Measurements from ENCODE around the gene NFKB2.
A peak's percentile ranks its signal among the peaks of the same experiment; 100 is the strongest.

The NFKB2 gene

DNA sequence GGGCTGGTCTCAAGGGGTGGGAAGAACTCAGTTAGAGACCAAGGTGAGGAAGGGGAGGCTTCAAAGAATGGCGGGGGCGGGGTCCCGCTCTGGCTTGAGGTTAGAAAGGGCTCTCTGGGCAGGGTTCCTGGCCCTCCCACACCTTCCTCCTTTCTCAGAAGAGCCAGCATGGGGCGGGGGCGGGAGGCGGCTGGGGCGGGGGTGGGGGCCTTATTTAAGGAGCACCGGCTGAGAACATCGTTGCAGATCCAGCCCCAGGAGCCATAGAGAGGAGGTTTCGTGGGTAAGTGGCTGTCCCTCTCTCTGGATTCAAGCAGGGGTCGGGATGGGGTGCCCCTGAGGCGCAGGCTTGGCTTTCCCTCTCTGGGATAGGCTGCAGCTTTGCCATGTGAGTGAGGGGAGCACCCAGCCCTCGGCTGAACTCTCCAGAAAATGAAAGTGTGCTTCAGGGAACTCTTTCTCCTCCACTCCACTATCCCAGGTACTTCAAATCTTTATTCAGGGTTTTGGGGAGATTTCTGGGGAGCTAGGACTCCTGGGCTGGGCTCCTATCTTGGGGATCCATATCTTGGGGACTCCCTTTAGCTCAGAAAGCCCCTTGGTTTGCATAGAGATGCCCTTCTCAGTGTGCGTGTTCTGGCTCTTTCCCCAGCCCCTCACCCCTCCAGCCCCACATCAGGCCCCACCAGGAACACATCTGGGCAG lies 40.2 kb downstream of the NFKB2 start:
- H3K27ac ChIP-seq = peak overlapping the region in 18 of 21 experiments; percentile 18 to 85 (median 70)

DNA sequence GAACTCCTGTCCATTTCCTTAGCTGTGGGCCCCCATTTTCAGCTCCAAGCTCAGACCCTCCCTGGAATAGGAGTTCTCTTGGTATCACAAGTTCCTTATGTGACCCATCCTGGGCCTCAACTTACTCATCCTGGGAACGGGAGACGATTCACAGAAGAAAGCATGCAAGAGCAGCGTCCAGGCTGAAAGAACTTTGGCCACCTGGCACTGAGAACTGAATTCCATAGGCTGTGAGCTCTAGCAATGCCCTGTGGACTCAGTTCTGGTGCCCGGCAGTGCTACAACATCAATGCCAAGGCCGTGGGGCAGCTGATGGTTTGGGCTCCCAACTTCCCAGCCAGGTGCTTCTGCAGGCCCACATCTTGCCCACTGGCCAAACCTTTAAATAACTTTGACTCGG lies 40.8 kb downstream of the NFKB2 start:
- peak overlapping the region in 7 of 21 experiments; percentile 50 to 85 (median 70) for H3K27ac ChIP-seq
- peak overlapping the region in 3 of 7 experiments; percentile 28 to 40 (median 37) for H3K4me3 ChIP-seq

More for the DNA sequence above, 40.2 kb downstream of the NFKB2 start:
- peak overlapping the region in 5 of 7 experiments; percentile 24 to 40 (median 29) for H3K4me3 ChIP-seq

DNA sequence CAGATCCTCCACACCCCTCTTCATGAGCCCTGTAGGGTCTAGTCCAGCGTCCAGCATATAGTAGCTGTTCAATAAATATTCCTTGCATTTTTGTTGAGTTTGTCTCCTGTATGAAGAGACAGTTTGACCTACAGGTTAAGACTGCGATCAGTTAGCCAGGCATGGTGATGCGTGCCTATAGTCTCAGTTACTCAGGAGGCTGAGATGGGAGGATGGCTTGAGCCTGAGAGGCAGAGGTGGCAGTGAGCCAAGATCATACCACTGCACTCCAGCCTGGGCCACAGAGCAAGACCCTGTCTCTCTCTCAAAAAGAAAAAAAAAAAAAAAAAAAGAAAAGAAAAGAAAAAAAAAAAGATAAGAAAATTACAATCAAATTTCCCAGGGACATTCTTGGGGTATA lies 42.0 kb downstream of the NFKB2 start:
- no peak overlapping the region for H3K27ac ChIP-seq
- H3K4me3 ChIP-seq = peak overlapping the region in 1 of 7 experiments; percentile 40

DNA sequence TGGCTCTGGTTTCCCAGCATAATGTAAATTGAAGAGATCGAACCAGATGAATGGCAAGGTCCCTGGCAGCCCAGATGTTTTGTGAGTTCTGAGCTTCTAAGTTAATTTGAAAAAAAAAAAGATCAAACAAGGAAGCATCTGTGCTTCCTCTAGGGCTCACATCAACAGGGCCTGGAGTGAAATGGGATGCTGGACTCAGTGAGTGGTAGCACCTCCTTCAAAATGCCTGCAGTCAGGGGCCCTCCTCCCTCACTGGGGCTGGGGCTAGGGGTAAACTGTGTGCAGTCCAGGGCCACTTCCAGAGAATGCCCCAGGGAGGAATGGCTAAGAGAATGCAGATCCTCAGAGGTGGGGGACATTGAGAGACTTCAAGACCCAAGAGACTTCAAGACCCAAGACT lies 42.9 kb downstream of the NFKB2 start:
- Histone ChIP-seq H3K4me3 (no peak overlapping the region), H3K27ac (no peak overlapping the region)

DNA sequence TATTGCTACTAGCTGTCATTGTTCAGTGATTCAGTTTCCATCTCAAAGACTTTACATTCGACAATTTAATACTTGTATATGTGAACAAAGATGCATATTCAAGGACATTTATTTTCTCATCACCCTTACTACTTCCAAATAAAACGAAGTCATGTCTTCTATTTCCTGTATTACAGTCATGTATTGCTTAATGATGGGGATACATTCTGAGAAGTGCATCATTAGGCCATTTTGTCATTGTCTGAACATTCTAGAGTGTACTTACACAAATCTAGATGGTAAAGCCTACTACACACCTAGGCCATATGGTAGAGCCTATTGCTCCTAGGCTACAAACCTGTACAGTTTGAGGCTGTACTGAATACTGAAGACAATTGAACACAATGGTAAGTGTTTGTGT lies 49.3 kb downstream of the NFKB2 start:
- Histone ChIP-seq H3K27ac (no peak overlapping the region), H3K4me3 (no peak overlapping the region)

DNA sequence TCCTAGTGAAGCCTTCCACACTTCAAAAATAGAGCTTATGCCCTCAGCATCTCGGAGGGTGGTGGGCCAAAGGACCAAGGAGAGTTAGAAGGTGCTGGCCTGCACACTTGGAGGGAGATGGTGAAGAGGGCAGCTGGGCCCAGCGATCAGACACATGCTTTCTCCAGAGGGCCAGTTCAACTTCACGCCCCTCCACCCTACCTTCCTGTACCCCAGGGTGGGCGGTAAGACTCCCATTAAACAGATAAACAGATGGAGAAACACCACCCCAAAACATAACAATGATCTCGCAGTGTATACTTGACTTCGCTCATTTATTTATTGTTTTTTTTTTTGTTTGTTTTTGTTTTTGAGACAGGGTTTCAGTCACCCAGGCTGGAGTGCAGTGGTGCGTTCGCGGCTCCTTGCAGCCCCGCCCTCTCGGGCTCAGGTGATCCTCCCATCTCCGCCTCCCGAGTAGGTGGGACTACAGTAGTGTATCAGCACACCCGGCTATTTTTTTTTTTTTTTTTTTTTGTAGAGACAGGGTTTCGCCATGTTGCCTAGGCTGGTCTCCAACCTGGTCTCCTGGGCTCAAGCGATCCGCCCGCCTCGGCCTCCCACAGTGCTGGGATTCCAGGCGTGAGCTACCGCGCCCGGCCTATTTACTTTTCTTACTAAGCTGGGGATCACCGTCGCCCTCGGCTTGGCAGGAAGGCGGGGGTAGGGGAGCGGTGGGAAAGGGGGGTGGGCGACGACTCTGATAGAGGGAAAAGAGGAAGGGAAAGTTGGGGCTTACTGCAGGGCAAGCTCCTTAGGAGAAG lies 54.0 kb downstream of the NFKB2 start:
- Histone ChIP-seq H3K27ac (peak overlapping the region; percentile 64 to 98 (median 88)), H3K4me3 (peak overlapping the region; percentile 57 to 89 (median 79))

DNA sequence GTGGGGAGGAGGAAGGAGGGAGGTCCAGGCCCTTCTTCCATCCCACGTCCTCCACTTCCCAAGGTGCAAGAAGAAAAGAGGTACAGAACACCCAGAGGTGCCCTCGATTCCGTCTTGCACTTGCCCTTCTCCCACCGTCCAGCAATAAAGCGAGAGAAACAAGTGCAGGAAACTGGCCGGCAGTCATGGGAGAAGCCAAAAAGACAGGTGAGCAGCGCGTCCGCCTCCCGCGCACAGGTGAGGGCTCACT lies 54.5 kb downstream of the NFKB2 start:
- peak overlapping the region; percentile 57 to 89 (median 79) for H3K4me3 ChIP-seq
- peak overlapping the region; percentile 64 to 98 (median 88) for H3K27ac ChIP-seq

DNA sequence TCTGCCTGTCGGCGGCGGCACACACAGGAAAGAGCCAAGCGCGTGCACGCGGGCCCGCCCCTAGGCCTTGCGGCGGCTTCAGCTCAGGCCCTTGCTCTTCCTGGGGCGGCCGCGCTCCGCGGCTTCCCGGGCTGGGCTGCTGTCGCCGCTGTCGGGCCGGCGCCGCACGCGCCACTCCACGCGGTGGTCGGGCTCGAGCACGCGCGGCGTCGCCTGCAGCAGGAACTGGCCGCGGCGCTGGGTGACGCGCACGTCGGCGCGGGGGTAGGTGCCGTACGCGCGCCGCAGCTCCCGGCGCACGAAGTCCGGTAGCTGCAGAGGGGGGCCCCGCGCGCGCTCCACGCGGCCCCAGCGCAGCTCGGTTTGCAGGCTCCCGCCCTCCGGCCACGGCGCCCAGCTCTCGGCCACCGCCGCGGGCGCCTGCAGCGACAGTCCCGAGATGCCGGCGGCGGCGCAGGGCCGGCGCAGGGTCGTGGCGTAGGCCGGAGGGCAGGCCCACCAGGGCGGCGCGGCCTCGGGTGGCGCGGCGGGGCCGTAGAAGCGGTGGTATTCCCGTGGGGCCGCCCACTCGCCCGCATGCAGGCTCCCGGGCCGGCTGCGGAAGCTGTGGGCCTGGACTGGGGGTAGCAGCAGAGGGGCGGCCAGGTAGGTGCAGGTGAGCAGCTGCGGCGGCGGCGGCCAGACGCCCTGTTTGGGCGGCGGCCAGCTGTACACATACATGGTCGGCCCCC lies 55.0 kb downstream of the NFKB2 start:
- H3K27ac ChIP-seq = peak overlapping the region; percentile 47 to 98 (median 88)
- peak overlapping the region; percentile 57 to 89 (median 79) for H3K4me3 ChIP-seq

DNA sequence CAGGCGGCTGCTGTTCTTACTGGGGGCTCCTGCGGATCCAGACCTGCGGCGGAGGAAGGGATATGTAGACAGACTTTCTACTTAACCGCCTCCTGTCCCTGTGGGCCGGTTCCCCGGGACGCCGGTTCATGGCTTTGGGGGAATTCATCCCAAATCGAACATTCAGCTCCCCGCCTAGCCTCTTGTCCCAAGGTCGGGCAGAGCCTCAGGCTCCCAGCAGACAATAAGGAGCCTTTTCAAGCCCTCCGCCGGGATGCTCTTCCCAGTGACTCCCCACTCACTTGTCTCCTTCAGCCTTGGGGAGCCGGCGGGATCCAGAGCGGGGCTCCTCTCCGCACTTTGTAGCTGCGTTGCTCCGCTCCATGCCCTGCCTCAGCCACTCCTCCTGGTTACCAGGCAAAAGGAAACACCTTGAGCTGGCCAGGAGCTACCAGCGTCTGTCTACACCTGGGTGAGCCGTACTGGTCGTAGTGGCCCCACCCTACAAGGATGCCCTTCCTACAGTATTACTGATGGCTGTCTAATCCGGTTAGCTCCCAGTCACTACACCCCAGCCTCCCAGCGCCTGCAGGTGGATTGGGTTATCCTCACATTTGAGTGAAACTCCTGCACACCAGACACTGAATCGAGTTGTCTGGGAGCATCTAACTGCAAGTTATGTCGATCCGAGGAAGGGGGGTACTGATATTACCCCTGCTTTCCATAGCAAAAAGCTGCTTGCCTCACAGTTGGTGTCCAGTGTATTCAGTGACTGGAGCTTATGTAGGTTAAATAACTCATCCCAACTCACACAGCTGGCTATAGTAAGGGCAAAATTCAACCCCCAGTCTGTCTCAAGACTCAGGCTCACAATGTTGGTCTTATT lies 55.8 kb downstream of the NFKB2 start, which contains the start of gene C10orf95:
Gene C10orf95 (minus strand): TSS at position 439 of the 865 bp plus-strand sequence. CDS start 450 bp downstream, outside the sequence.
- H3K4me3 ChIP-seq = peak within 1 kb of the TSS; percentile 57 to 89 (median 79)
- H3K27ac ChIP-seq = peak within 1 kb of the TSS; percentile 47 to 98 (median 88)

Data from skin epidermis (tissue), 12 donors.